RWPE1 (cell line): ENCODE measurements around the gene FAM107B.

Source experiments
- CTCF ChIA-PET: fragments of 350-600 bp; sonication (Branson Sonifier 250); formaldehyde crosslinking; extraction: SDS; loops from one replicate; lab custom pipeline; 2021; lab: Yijun Ruan, JAX
- POLR2A ChIA-PET: fragments of 400-600 bp; formaldehyde crosslinking; extraction: SDS; loops from one replicate; lab custom pipeline; 2020; ENCODE audit warnings: antibody characterized with exemption; ENCODE audit not compliant: low non-redundant PET; lab: Yijun Ruan, JAX
- DNase-seq: peaks from one replicate; pipeline ENCODE4 v3.0.0; 2012; ENCODE audit warnings: low spot score
- H3K27ac ChIP-seq: fragments of 450-650 bp; 2 replicates; pipeline ENCODE4 v1.5.1; 2017
- TF ChIP-seq, protein P1 (sequence below): fragments of 450-650 bp; conservative IDR thresholded peaks from 2 replicates; pipeline ENCODE4 v1.5.1; 2017; ENCODE audit warnings: low read depth, mild to moderate bottlenecking

The FAM107B gene

DNA sequence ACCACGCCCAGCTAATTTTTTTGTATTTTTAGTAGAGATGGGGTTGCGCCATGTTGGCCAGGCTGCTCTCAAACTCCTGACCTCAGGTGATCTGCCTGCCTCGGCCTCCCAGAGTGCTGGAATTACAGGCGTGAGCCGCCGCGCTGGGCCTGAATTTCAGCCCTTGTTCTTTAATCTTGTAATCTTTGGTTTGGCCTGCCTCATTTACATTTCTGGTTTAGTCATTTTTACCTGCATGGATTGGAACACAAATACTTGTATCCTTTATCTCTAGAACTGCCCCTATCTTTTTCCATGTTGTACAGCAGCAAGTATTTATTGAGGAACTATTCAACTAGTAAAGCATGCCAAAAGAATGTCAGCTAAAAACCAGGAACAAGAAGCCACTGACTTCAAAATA lies 248.4 kb downstream of the FAM107B start:
- ChIA-PET CTCF (no interaction called here), POLR2A (no interaction called here)
- no peak overlapping the region for H3K27ac ChIP-seq
- no peak for DNase-seq
- TF ChIP-seq, protein P1, sequence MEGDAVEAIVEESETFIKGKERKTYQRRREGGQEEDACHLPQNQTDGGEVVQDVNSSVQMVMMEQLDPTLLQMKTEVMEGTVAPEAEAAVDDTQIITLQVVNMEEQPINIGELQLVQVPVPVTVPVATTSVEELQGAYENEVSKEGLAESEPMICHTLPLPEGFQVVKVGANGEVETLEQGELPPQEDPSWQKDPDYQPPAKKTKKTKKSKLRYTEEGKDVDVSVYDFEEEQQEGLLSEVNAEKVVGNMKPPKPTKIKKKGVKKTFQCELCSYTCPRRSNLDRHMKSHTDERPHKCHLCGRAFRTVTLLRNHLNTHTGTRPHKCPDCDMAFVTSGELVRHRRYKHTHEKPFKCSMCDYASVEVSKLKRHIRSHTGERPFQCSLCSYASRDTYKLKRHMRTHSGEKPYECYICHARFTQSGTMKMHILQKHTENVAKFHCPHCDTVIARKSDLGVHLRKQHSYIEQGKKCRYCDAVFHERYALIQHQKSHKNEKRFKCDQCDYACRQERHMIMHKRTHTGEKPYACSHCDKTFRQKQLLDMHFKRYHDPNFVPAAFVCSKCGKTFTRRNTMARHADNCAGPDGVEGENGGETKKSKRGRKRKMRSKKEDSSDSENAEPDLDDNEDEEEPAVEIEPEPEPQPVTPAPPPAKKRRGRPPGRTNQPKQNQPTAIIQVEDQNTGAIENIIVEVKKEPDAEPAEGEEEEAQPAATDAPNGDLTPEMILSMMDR = no peak

GRCh38 chr10:14524691-14525324 lies 249.9 kb downstream of the FAM107B start:
- ChIA-PET CTCF (interaction anchor here (1.0 kb wide), 1 partner anchor 18 kb away, joined by 4 read pairs; no protein-coding TSS in a partner anchor), POLR2A (no interaction called here)
- H3K27ac ChIP-seq = no peak overlapping the region
- TF ChIP-seq, protein P1 = no peak
- DNase-seq = no peak

DNA sequence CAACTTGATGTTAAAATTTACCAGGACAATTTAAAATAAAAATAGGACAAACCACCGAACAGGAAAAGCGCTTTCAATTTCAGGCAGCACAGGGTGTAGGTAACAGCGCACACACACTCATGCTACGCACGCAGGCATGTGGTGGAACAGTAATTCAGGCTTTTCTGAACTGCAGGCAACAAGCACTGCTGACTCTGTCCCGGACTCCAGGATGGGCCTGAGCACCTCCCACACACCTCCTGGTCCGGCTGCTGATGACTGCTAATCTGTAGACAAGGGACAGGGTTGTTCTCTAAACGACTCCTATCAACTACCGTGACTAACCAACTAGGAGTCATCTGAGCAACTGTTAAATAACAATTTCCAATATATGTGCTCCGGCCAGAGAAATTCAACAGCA lies 251.4 kb downstream of the FAM107B start:
- ChIA-PET CTCF (interaction anchor here (0.6 kb wide), 1 partner anchor 18 kb away, joined by 3 read pairs; no protein-coding TSS in a partner anchor), POLR2A (interaction anchor here (0.6 kb wide), 1 partner anchor 306 kb away, joined by 13 read pairs; no protein-coding TSS in a partner anchor)
- TF ChIP-seq, protein P1 = no peak
- DNase-seq = no peak
- H3K27ac ChIP-seq = no peak overlapping the region

GRCh38 chr10:14519785-14520184 lies 254.9 kb downstream of the FAM107B start:
- ChIA-PET POLR2A (no interaction called here), CTCF (interaction anchor here (0.6 kb wide), 1 partner anchor 41 kb away, joined by 6 read pairs; no protein-coding TSS in a partner anchor)
- TF ChIP-seq, protein P1 = no peak
- H3K27ac ChIP-seq = no peak overlapping the region
- no peak for DNase-seq

DNA sequence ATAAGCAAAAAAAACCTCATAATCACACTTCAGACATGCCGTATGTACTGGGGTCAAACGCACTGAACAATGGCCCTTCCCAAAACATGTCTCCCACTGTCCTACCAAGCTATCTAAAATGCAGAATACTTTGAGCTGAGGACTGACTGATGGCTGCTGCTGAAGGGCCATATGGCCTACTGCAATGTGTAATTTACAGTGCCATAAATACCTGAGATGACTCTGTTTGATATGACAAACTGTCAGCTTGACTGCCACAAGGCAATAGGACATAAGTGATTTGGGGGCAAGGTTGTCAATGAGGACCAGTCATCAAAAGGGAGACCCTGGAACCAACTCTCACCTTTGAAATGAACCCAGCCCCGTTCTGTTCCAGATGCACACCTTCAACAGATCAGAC lies 256.5 kb downstream of the FAM107B start:
- TF ChIP-seq, protein P1 = no peak
- ChIA-PET POLR2A (no interaction called here), CTCF (interaction anchor here (0.7 kb wide), 1 partner anchor 558 kb away, joined by 3 read pairs; no protein-coding TSS in a partner anchor)
- H3K27ac ChIP-seq = no peak overlapping the region
- DNase-seq = no peak

- ChIA-PET CTCF (no interaction called here), POLR2A (no interaction called here)
- TF ChIP-seq, protein P1 = no peak
- no peak overlapping the region for H3K27ac ChIP-seq
- DNase-seq = no peak
Measured at GRCh38 chr10:14513123-14513522, 261.6 kb downstream of the FAM107B start.
